GM12875 (cell line): ENCODE measurements around the gene BRINP1.

Experiments
- H3K4me3 ChIP-seq: one replicate; pipeline ENCODE4 v1.5.1; 2011; ENCODE audit warnings: low read depth, low read length, control low read depth
- TF ChIP-seq, protein P1 (sequence below): IDR thresholded peaks from 2 replicates; pipeline ENCODE4 v1.5.1; 2011; ENCODE audit warnings: low read depth, mild to moderate bottlenecking, control low read depth, inconsistent platforms, low read length, moderate library complexity, borderline replicate concordance; ENCODE audit not compliant: insufficient read depth

The BRINP1 gene

DNA sequence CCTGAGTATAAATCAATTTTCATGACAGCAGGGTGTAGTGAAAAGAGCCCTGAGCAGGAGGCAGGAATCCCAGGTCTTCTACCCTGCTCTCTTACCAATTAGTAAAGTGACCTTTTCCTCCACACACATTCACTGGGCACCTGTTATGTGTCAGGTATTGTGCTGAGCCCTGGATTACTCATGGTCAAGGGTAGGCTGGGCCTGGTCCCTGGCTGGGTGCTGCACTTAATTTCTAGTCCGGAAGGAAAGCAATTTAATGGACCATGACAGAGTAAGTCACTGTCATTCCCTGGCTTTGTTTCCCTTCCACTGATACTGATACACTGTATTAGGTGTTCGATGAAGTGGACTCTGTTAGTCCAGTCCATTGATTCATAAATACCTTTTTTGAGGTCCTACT is 29.1 kb upstream of the BRINP1 start:
- TF ChIP-seq, protein P1, sequence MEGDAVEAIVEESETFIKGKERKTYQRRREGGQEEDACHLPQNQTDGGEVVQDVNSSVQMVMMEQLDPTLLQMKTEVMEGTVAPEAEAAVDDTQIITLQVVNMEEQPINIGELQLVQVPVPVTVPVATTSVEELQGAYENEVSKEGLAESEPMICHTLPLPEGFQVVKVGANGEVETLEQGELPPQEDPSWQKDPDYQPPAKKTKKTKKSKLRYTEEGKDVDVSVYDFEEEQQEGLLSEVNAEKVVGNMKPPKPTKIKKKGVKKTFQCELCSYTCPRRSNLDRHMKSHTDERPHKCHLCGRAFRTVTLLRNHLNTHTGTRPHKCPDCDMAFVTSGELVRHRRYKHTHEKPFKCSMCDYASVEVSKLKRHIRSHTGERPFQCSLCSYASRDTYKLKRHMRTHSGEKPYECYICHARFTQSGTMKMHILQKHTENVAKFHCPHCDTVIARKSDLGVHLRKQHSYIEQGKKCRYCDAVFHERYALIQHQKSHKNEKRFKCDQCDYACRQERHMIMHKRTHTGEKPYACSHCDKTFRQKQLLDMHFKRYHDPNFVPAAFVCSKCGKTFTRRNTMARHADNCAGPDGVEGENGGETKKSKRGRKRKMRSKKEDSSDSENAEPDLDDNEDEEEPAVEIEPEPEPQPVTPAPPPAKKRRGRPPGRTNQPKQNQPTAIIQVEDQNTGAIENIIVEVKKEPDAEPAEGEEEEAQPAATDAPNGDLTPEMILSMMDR = no peak
- no peak overlapping the region for H3K4me3 ChIP-seq

DNA sequence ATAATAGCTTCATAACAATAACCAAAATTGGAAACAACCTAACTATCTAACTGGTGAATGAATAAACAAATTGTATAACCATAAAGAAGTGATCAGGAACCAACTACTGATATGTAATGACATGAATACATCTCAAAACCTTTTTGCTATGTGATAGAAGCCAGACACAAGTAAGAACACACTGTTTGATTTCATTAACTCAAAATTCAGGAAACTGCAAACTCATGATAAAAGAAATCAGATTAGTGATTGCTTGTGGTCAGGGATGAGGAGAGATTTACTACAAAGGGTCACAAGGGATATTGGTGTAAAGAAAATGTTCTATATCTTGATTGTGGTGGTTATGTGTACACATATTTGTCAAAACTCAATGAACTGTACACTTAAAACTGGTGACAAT is 22.6 kb upstream of the BRINP1 start:
- TF ChIP-seq, protein P1 = no peak
- H3K4me3 ChIP-seq = no peak overlapping the region

DNA sequence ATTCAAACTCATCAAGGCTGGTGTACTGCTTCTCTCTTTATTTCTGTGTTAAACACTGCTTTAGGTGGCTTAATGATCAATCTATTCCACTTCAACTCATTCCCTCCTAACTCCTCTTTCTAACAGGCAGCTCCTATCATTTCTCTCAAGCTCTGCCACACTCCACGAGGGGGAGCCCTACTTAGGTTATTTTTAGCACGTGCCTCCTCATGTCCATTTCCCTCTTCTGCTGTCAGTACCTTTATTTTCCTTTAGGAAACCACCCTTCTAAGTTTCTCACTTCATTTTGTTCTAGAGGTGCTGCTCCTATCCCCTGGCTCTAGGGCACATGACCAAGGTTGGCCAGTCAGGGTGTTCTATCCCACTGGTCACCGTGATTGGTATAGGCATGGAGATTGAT is 6.7 kb upstream of the BRINP1 start:
- no peak overlapping the region for H3K4me3 ChIP-seq
- TF ChIP-seq, protein P1 = peak; percentile 34; the same call in 1 of the 2 replicates

DNA sequence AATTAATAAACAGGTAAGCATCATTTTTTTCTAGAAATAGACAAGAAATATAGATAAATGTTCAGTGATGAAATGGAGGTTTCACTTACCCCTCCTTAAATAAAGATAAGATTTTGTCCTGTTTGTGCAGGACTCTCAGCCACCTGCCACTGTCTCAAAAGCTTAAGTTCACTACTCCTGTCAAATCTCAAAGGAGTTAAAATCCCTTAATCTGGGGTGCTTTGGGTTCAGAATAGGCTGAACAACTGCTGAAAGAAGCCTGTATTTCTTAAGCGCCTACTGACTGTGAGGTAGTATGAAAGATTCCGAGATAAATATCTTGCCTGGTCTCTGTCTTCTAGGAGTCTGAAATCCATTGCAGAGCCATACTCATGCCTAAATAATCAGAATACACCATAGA is 3.7 kb upstream of the BRINP1 start:
- TF ChIP-seq, protein P1 = no peak
- H3K4me3 ChIP-seq = no peak overlapping the region

DNA sequence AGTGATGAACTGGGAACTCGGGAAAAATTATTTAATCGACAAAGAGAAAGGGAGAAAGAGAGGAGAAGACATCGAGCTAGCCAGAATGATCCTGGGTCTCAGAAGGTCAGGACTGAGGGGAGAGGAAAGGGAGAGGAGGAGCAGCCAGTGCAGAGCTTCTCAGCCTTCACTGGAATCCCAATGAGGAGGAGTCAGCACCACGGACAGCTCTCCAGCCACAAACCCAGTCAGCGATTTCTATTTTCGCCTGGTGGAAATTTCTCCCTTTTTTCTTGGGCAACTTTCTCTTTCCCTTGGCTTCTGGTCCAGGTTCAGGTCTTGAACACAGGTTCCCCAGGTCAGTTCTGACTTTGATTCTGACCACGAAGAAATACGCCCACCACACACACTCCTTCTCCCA is 1.6 kb upstream of the BRINP1 start:
- H3K4me3 ChIP-seq = no peak overlapping the region
- TF ChIP-seq, protein P1 = no peak

DNA sequence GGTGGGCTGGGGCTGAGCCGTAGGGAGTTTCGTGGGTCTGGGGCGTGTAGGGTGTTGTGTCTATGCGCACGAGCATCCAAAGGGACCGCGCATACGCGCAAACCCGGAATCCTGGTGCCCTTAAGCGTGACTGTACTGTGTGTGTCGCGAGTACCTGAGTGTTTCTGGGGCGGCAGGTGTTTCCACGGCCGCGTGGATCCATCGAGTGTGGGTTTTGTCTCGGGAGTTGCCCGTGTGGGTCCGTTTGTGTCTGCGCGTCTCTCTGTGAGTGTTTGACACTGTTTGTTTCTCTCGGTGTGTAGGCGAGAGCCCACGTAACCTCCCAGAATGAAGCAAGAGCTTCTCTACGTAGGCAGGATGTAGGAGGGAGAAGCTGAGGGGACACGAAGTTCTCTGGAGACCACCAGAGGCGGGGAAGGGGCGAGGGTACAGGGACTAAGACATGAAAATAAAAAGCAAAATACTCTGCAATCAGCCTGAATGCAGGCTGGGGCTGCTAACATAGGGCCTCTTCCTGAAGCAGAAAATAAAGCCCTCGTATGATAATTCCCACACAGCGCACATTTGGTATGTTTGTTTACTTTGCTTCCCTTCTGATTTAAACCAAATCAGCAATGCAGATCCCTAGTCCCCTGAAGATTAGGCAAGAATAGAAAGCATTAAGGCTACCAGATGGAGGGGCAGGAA is 588 bp upstream of the BRINP1 start:
- TF ChIP-seq, protein P1 = no peak
- no peak overlapping the region for H3K4me3 ChIP-seq

DNA sequence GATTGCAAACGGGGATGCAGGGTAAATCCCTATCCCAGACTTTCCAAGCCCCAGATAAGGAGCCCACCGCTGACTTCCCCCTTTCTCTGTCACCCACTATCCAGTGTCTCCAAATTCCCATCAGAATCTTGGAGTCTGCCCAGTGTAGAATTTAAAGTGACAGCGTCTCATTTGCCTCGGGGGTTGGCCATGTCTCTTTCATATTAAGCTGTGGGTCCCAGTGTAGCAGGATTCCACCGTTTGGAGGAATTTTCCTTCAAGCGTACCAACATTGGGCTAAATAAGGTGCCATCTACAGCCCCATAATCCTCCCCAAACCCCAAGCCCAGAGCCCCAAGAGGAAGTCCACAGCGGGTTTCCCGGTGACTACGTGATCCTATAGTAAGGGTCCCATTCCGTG is 1.1 kb downstream of the BRINP1 start:
- no peak overlapping the region for H3K4me3 ChIP-seq
- TF ChIP-seq, protein P1 = no peak
